GM10266 (cell line): ENCODE data around the gene DPPA5.
A peak's percentile ranks its signal among the peaks of the same experiment; 100 is the strongest.
"Not testable (repeated sequence)": the region's sequence is repeated elsewhere in the genome, so short reads cannot be mapped to it uniquely, and the experiment has no call there.

Experiments used
- DNase-seq: peaks from one replicate; pipeline ENCODE4 v3.0.0; 2012; ENCODE audit errors: extremely low spot score
- TF ChIP-seq, protein P1 (sequence below): IDR thresholded peaks from 2 replicates; pipeline ENCODE4 v1.5.1; 2012; ENCODE audit warnings: mild to moderate bottlenecking, low read depth; ENCODE audit not compliant: control insufficient read depth, insufficient read depth; ENCODE audit errors: missing control alignments

The DPPA5 gene, protein sequence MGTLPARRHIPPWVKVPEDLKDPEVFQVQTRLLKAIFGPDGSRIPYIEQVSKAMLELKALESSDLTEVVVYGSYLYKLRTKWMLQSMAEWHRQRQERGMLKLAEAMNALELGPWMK

DNA sequence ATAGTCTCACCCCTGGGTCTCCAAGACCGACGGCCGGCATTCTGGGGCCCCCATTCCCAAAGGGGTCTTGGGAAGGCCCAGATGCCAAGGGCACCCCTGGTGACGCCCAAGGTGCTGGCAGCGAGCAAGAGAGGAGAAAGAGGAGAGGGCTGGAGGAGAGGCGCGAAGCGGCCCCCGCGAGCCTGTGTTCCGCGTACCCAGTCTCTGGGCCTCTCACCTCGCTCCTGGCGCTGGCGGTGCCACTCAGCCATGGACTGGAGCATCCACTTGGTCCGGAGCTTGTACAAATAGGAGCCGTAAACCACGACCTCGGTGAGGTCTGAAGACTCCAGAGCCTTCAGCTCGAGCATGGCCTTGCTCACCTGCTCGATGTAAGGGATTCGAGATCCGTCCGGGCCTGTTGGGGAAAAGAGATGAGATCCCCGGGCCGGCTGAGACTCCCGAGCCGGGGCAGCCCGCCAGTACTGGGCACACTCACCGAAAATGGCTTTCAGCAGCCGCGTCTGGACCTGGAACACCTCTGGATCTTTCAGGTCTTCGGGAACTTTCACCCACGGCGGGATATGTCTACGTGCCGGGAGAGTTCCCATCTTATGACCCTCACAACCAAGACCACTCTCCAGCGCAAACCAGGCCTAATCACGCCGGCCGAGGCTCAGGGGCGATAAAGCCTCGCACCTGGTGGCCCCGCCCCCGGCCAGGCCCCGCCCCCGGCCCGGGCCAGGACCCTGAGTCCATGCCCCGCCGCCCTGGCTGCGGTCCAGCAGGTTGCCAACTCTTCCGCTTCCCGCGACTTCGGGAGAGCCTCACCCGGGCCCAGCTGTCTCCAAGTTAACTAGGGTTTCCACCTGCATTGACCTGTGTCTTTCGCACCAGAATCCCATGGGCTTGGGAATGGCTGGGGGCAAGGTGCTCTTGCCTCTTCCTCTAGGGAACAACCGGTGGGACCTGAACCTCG lies at the start of gene DPPA5:
TSS of gene DPPA5 (minus strand) at position 641 of the 958 bp plus-strand sequence. CDS start at position 590, 51 bp downstream.
- TF ChIP-seq, protein P1, sequence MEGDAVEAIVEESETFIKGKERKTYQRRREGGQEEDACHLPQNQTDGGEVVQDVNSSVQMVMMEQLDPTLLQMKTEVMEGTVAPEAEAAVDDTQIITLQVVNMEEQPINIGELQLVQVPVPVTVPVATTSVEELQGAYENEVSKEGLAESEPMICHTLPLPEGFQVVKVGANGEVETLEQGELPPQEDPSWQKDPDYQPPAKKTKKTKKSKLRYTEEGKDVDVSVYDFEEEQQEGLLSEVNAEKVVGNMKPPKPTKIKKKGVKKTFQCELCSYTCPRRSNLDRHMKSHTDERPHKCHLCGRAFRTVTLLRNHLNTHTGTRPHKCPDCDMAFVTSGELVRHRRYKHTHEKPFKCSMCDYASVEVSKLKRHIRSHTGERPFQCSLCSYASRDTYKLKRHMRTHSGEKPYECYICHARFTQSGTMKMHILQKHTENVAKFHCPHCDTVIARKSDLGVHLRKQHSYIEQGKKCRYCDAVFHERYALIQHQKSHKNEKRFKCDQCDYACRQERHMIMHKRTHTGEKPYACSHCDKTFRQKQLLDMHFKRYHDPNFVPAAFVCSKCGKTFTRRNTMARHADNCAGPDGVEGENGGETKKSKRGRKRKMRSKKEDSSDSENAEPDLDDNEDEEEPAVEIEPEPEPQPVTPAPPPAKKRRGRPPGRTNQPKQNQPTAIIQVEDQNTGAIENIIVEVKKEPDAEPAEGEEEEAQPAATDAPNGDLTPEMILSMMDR = no peak
- DNase-seq = no peak

DNA sequence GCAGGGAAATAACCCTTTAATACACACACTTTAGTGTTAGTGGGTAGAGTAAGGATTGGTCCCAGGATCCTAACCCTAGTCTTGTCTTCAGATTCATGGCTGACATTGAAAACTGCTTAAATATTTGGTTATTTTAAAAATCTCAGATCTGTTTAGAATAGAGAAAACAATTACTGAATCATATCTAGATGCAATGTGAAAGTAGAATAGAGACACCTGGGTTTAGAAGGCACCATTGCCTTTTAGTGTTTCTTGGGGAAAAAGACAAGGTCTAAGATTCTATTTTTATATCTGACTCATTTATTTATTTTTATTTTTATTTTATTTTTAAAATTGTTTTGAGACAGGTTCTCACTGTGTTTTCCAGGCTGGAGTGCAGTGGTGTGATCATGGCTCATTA lies 46.6 kb upstream of the DPPA5 start:
- TF ChIP-seq, protein P1 = no peak

DNA sequence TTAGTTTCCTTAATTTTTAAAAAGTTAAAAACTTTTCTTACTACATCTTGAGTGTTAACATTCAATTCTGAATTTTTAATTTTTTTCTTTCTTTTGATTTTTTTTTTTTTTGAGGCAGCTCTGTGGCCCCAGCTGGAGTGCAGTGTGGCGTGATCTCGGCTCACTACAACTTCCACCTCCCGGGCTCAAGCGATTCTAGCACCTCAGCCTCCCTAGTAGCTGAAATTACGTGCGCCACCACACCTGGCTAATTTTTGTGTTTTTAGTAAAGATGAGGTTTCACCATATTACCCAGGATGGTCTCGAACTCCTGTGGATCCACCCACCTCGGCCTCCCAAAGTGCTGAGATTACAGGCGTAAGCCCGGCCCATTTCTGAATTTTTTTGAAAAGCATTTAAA lies 41.8 kb upstream of the DPPA5 start:
- DNase-seq = no peak
- TF ChIP-seq, protein P1 = no peak

More for the DNA sequence above, 46.6 kb upstream of the DPPA5 start:
- no peak for DNase-seq

DNA sequence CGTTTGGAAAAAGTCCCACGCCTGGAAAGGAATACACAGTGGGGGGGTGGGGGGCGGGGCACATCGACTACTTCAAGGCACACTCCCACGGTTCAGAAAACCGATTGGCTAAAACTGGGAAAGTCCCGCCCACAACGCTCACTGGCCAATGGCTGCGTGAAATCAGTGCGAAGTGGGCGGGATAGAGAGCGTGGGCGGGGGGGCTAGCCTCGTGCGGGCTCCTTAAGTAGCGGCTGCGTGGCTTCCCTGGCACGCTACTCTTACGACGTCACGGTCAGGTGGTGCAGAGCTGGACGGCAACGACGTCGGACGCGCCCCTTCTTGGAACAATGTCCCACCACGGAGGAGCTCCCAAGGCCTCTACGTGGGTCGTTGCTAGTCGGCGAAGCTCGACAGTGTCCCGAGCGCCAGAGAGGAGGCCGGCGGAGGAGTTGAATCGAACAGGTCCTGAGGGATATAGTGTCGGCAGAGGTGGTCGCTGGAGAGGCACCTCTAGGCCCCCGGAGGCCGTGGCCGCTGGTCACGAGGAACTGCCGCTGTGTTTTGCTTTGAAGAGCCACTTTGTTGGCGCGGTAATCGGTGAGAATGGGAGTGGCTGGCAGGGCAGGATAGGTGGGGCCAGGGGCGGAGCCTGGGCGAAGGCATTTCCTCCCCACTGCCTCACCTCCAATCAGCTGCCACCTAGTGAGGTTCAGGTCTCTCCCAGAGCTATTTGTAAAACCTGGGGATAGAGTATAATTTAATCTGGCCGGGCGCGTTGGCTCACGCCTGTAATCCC lies 40.7 kb upstream of the DPPA5 start, which contains the start of gene DDX43:
TSS of gene DDX43 (plus strand) at position 252 of the 778 bp plus-strand sequence. CDS start at position 330, 78 bp downstream.
- DNase-seq = peak; percentile 55
- TF ChIP-seq, protein P1 = no peak

DNA sequence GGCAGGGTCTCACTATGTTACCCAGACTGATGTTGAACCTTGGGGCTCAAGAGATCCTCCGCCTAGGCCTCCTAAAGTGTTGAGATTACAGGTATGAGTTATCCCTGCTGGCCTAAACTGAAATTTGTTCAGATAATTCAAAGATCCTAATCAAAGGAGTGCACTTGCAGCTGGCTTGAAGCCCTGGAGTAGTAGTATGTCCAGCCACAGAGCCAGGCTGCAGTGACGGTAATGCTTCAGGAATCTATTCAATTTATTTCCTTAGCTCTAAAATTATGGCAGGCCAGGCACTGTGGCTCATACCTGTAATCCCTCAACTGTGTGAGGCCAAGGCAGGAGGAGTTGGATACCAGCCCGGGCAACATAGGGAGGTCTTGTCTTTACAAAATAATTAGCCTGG lies 39.2 kb upstream of the DPPA5 start:
- DNase-seq = no peak
- TF ChIP-seq, protein P1 = no peak

DNA sequence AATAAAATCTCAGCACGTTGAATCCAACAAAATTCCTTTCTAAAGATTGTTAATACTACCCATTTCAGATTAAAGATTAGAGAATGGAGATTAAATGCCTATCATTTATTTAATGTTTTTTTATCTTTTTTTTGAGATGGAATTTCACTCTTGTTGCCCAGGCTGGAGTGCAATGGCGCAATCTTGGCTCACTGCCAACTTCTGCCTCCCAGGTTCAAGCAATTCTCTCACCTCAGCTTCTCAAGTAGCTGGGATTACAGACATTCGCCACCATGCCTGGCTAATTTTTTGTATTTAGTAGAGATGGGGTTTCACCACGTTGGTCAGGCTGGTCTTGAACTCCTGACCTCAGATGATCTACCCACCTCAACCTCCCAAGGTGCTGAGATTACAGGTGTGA lies 38.1 kb upstream of the DPPA5 start:
- not testable (repeated sequence) for DNase-seq

DNA sequence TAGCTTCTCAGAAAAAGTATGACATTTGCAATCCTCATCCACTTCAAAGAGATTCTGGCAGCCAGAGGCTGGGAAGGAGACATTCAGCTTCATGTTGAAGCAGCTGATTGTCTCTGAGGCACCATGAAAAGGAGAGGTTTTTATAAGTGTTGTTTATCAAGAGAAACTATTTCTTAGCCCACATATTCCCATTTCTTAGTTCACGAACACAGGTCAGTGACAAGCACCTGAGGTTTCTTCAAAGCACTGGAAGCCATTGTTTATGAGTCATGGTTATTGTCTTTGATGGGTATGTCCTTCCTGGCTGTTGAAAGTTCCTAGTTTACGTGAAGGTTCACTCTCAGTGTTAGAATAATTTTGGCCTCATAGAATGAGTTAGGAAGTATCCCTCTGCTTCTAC lies 37.6 kb upstream of the DPPA5 start:
- no peak for DNase-seq
- TF ChIP-seq, protein P1 = no peak
